Uterus (tissue), 4 donors: Measurements from ENCODE around the gene OOSP2. TPM values are rescaled to one million over a fixed set of nuclear protein-coding genes. Genes with fewer than 3 reads are reported as not detected.

Source experiments
- DNase-seq, 2 donors: peaks; one replicate each; pipeline ENCODE4 v3.0.0-alpha.2; 2019 to 2020
- H3K27ac ChIP-seq, 2 donors: fragments of 200-600 bp; sonication (generic); 1 replicate in 1 of 2; 2 replicates in 1 of 2; pipeline ENCODE4 v1.5.1; 2016 to 2018
- H3K27me3 ChIP-seq, 2 donors: fragments of 200-600 bp; sonication (generic); one replicate each; pipeline ENCODE4 v1.5.1; 2018 to 2019; ENCODE audit warnings: control low read depth in 1 of 2
- H3K36me3 ChIP-seq, 2 donors: fragments of 200-600 bp; sonication (generic); one replicate each; pipeline ENCODE4 v1.5.1; 2019; ENCODE audit warnings: control low read depth in 1 of 2
- H3K4me1 ChIP-seq, 2 donors: fragments of 200-600 bp; sonication (generic); one replicate each; pipeline ENCODE4 v1.5.1; 2018 to 2019; ENCODE audit warnings: control low read depth in 1 of 2
- H3K4me3 ChIP-seq, 2 donors: fragments of 200-600 bp; sonication (generic); 1 replicate in 1 of 2; 2 replicates in 1 of 2; pipeline ENCODE4 v1.5.1; 2018 to 2019; ENCODE audit warnings: mild to moderate bottlenecking in 1 of 2
- H3K9me3 ChIP-seq, 2 donors: fragments of 200-600 bp; sonication (generic); one replicate each; pipeline ENCODE4 v1.5.1; 2019; ENCODE audit warnings: control low read depth in 1 of 2
- CTCF ChIP-seq, 4 experiments: fragments of 200-600 bp in 2 of 4; fragments of 450-650 bp in 2 of 4; sonication (generic) in 2 of 4; IDR thresholded peaks; one replicate each; pipeline ENCODE4 v1.5.1; 2016 to 2019; ENCODE audit warnings: antibody characterized with exemption in 4 of 4, mild to moderate bottlenecking in 2 of 4, moderate library complexity in 1 of 4
- POLR2A ChIP-seq, 2 donors: fragments of 450-650 bp; IDR thresholded peaks; one replicate each; pipeline ENCODE4 v1.6.1; 2016; ENCODE audit warnings: antibody characterized with exemption in 2 of 2, mild to moderate bottlenecking in 1 of 2, moderate library complexity in 1 of 2
- intact Hi-C: fragments of 100-400 bp; cut with DNase I; formaldehyde crosslinking; loops from one replicate; pipeline ENCODE4 v1.15.1; 2023; ENCODE audit warnings: low total_unique reads
- total RNA-seq, 4 donors: library from RNA; depleted of rRNA in 3 of 4; stranded (reverse); fragments of >200 nt in 3 of 4; gene quantifications; one replicate each; pipeline versions ENCODE4 v1.1.0 to v1.2.4, GENCODE V29; 2014 to 2023
- donor health status: DM: yes; HTN: yes; CAD: no.

The OOSP2 gene
- total RNA-seq, 4 donors from 2014 or later = not detected

- H3K27me3 ChIP-seq = no peaks in the 10 kb centered on the region
- intact Hi-C loops = no loop called here
- H3K4me3 ChIP-seq = no peak overlapping the region
- no peaks in the 10 kb centered on the region for H3K9me3 ChIP-seq
- no peaks in the 10 kb centered on the region for H3K4me1 ChIP-seq
- no peak for DNase-seq
- no peaks in the 10 kb centered on the region for H3K36me3 ChIP-seq
- no peak for TF ChIP-seq POLR2A (IDR thresholded peaks at IDR 0.05)
- H3K27ac ChIP-seq = no peak overlapping the region
Measured at GRCh38 chr11:60084631-60085273, 44.5 kb downstream of the OOSP2 start.

- intact Hi-C loops = no loop called here
- H3K4me1 ChIP-seq = no peaks in the 10 kb centered on the region
- H3K27ac ChIP-seq = no peak overlapping the region
- no peaks in the 10 kb centered on the region for H3K27me3 ChIP-seq
- no peaks in the 10 kb centered on the region for H3K9me3 ChIP-seq
- DNase-seq = no peak
- TF ChIP-seq CTCF (IDR thresholded peaks at IDR 0.05) (no peak), POLR2A (IDR thresholded peaks at IDR 0.05) (no peak)
- H3K4me3 ChIP-seq = no peak overlapping the region
- no peaks in the 10 kb centered on the region for H3K36me3 ChIP-seq
Measured at GRCh38 chr11:60085909-60086308, 45.7 kb downstream of the OOSP2 start.

- no peak for DNase-seq
- Histone ChIP-seq H3K4me3 (no peak overlapping the region), H3K4me1 (no peaks in the 10 kb centered on the region), H3K27me3 (no peaks in the 10 kb centered on the region), H3K9me3 (no peaks in the 10 kb centered on the region), H3K27ac (no peak overlapping the region), H3K36me3 (no peaks in the 10 kb centered on the region)
- intact Hi-C loops = no loop called here
- no peak for TF ChIP-seq POLR2A (IDR thresholded peaks at IDR 0.05)
- no peak for TF ChIP-seq CTCF (IDR thresholded peaks at IDR 0.05)
Measured at GRCh38 chr11:60087239-60087638, 47.0 kb downstream of the OOSP2 start.

- TF ChIP-seq CTCF (IDR thresholded peaks at IDR 0.05) (no peak), POLR2A (IDR thresholded peaks at IDR 0.05) (no peak)
- DNase-seq = no peak
- Histone ChIP-seq H3K4me1 (no peaks in the 10 kb centered on the region), H3K9me3 (no peaks in the 10 kb centered on the region), H3K36me3 (no peaks in the 10 kb centered on the region), H3K27me3 (no peaks in the 10 kb centered on the region), H3K27ac (no peak within 1 kb of the TSS), H3K4me3 (no peak within 1 kb of the TSS)
- intact Hi-C loops = no loop called here
Measured at GRCh38 chr11:60088364-60088763, 48.2 kb downstream of the OOSP2 start, which contains the start of gene MS4A2. TSS of gene MS4A2 (plus strand) at chr11:60088664. CDS start at chr11:60088766, 102 bp downstream.

GRCh38 chr11:60095477-60096120 lies 55.4 kb downstream of the OOSP2 start:
- no peak for DNase-seq
- TF ChIP-seq CTCF (IDR thresholded peaks at IDR 0.05) = no peak
- no peak for TF ChIP-seq POLR2A (IDR thresholded peaks at IDR 0.05)
- Histone ChIP-seq H3K27ac (no peak overlapping the region), H3K4me3 (no peak overlapping the region), H3K4me1 (no peaks in the 10 kb centered on the region), H3K9me3 (no peaks in the 10 kb centered on the region), H3K36me3 (no peaks in the 10 kb centered on the region), H3K27me3 (no peaks in the 10 kb centered on the region)
- intact Hi-C loops = no loop called here
